Measurements from ENCODE around the gene FST.
A peak's percentile ranks its signal among the peaks of the same experiment; 100 is the strongest.

Gene FST

GRCh38 chr5:53479590-53480415, 626 bp upstream of the FST start:
- Histone ChIP-seq H3K36me3 (ENCODE audit: insufficient read depth, low read length) (peaks cover 11% of the 10 kb centered on the region; the same call in 1 of the 2 replicates), H3K9ac (ENCODE audit: low read depth, low read length) (peak overlapping the region; percentile 94), H3K4me1 (ENCODE audit: insufficient read depth, low read length) (peaks cover 7% of the 10 kb centered on the region), H3K9me3 (ENCODE audit: control insufficient read depth, insufficient read depth, low read length) (no peaks in the 10 kb centered on the region)

GRCh38 chr5:53481159-53481886, 894 bp downstream of the FST start:
- Histone ChIP-seq H3K9me3 (ENCODE audit: control insufficient read depth, insufficient read depth, low read length) (no peaks in the 10 kb centered on the region), H3K4me1 (ENCODE audit: insufficient read depth, low read length) (peaks cover 7% of the 10 kb centered on the region), H3K9ac (ENCODE audit: low read depth, low read length) (peak overlapping the region; percentile 94), H3K36me3 (ENCODE audit: insufficient read depth, low read length) (peaks cover 15% of the 10 kb centered on the region; the same call in 1 of the 2 replicates)

GRCh38 chr5:53481887-53482716, 1.7 kb downstream of the FST start:
- peaks cover 7% of the 10 kb centered on the region for H3K4me1 ChIP-seq (ENCODE audit: insufficient read depth, low read length)
- H3K36me3 ChIP-seq (ENCODE audit: insufficient read depth, low read length): peaks cover 15% of the 10 kb centered on the region; the same call in 1 of the 2 replicates
- no peaks in the 10 kb centered on the region for H3K9me3 ChIP-seq (ENCODE audit: control insufficient read depth, insufficient read depth, low read length)
- peak overlapping the region; percentile 94 for H3K9ac ChIP-seq (ENCODE audit: low read depth, low read length)

- Histone ChIP-seq H3K9ac (ENCODE audit: low read depth, low read length) (peak overlapping the region; percentile 94; the same call in 1 of the 2 replicates), H3K36me3 (ENCODE audit: insufficient read depth, low read length) (peaks cover 15% of the 10 kb centered on the region; the same call in 1 of the 2 replicates), H3K9me3 (ENCODE audit: control insufficient read depth, insufficient read depth, low read length) (no peaks in the 10 kb centered on the region), H3K4me1 (ENCODE audit: insufficient read depth, low read length) (peaks cover 7% of the 10 kb centered on the region)
Observed at GRCh38 chr5:53482717-53483638, 2.5 kb downstream of the FST start.

- Histone ChIP-seq H3K4me1 (ENCODE audit: insufficient read depth, low read length) (peaks cover 13% of the 10 kb centered on the region), H3K9ac (ENCODE audit: low read depth, low read length) (no peak overlapping the region), H3K9me3 (ENCODE audit: control insufficient read depth, insufficient read depth, low read length) (no peaks in the 10 kb centered on the region; the same call in 1 of the 2 replicates), H3K36me3 (ENCODE audit: insufficient read depth, low read length) (peaks cover 15% of the 10 kb centered on the region; the same call in 1 of the 2 replicates)
Observed at GRCh38 chr5:53487436-53487835, 7.0 kb downstream of the FST start.

- Histone ChIP-seq H3K4me1 (ENCODE audit: insufficient read depth, low read length) (peaks cover 13% of the 10 kb centered on the region), H3K9me3 (ENCODE audit: control insufficient read depth, insufficient read depth, low read length) (no peaks in the 10 kb centered on the region; the same call in 1 of the 2 replicates), H3K9ac (ENCODE audit: low read depth, low read length) (no peak overlapping the region), H3K36me3 (ENCODE audit: insufficient read depth, low read length) (peaks cover 15% of the 10 kb centered on the region; the same call in 1 of the 2 replicates)
Observed at GRCh38 chr5:53488195-53488722, 7.8 kb downstream of the FST start.

- H3K9ac ChIP-seq (ENCODE audit: low read depth, low read length): no peak overlapping the region
- H3K36me3 ChIP-seq (ENCODE audit: insufficient read depth, low read length): no peaks in the 10 kb centered on the region; the same call in 1 of the 2 replicates
- H3K4me1 ChIP-seq (ENCODE audit: insufficient read depth, low read length): peaks cover 6% of the 10 kb centered on the region; the same call in 1 of the 2 replicates
- H3K9me3 ChIP-seq (ENCODE audit: control insufficient read depth, insufficient read depth, low read length): no peaks in the 10 kb centered on the region; the same call in 1 of the 2 replicates
Observed at GRCh38 chr5:53490747-53491146, 10.3 kb downstream of the FST start.

GRCh38 chr5:53501054-53501453, 20.6 kb downstream of the FST start:
- Histone ChIP-seq H3K36me3 (ENCODE audit: insufficient read depth, low read length) (no peaks in the 10 kb centered on the region), H3K4me1 (ENCODE audit: insufficient read depth, low read length) (0 out of 2 replicates have a peak, but pooled peaks cover 3% of the 10 kb centered on the region), H3K9ac (ENCODE audit: low read depth, low read length) (no peak overlapping the region), H3K9me3 (ENCODE audit: control insufficient read depth, insufficient read depth, low read length) (no peaks in the 10 kb centered on the region)

- Histone ChIP-seq H3K9ac (ENCODE audit: low read depth, low read length) (no peak overlapping the region), H3K36me3 (ENCODE audit: insufficient read depth, low read length) (no peaks in the 10 kb centered on the region), H3K4me1 (ENCODE audit: insufficient read depth, low read length) (0 out of 2 replicates have a peak, but pooled peaks cover 3% of the 10 kb centered on the region), H3K9me3 (ENCODE audit: control insufficient read depth, insufficient read depth, low read length) (peaks cover 8% of the 10 kb centered on the region; the same call in 1 of the 2 replicates)
Observed at GRCh38 chr5:53503562-53504218, 23.3 kb downstream of the FST start.

- Histone ChIP-seq H3K9me3 (ENCODE audit: control insufficient read depth, insufficient read depth, low read length) (peaks cover 8% of the 10 kb centered on the region; the same call in 1 of the 2 replicates), H3K9ac (ENCODE audit: low read depth, low read length) (no peak overlapping the region), H3K4me1 (ENCODE audit: insufficient read depth, low read length) (no peaks in the 10 kb centered on the region), H3K36me3 (ENCODE audit: insufficient read depth, low read length) (no peaks in the 10 kb centered on the region)
Observed at GRCh38 chr5:53507013-53507412, 26.6 kb downstream of the FST start.

GRCh38 chr5:53508125-53508524, 27.7 kb downstream of the FST start:
- Histone ChIP-seq H3K9me3 (ENCODE audit: control insufficient read depth, insufficient read depth, low read length) (peaks cover 8% of the 10 kb centered on the region; the same call in 1 of the 2 replicates), H3K36me3 (ENCODE audit: insufficient read depth, low read length) (no peaks in the 10 kb centered on the region), H3K9ac (ENCODE audit: low read depth, low read length) (no peak overlapping the region), H3K4me1 (ENCODE audit: insufficient read depth, low read length) (no peaks in the 10 kb centered on the region)

- H3K9ac ChIP-seq (ENCODE audit: low read depth, low read length): no peak overlapping the region
- no peaks in the 10 kb centered on the region for H3K4me1 ChIP-seq (ENCODE audit: insufficient read depth, low read length)
- no peaks in the 10 kb centered on the region for H3K36me3 ChIP-seq (ENCODE audit: insufficient read depth, low read length)
- peaks cover 4% of the 10 kb centered on the region; the same call in 1 of the 2 replicates for H3K9me3 ChIP-seq (ENCODE audit: control insufficient read depth, insufficient read depth, low read length)
Observed at GRCh38 chr5:53512539-53512938, 32.1 kb downstream of the FST start.
